IMR-90 (cell line): ENCODE data around the gene DICER1.

ENCODE experiments used
- BHLHE40 ChIP-seq: fragments of 150-350 bp; IDR thresholded peaks from 2 replicates; pipeline ENCODE4 v1.6.1; 2016; ENCODE audit warnings: mild to moderate bottlenecking, low read depth, low read length
- POLR2A ChIP-seq: IDR thresholded peaks from 2 replicates; pipeline ENCODE4 v1.6.1; 2012; ENCODE audit warnings: mild to moderate bottlenecking, low read depth, low read length
- RAD21 ChIP-seq: IDR thresholded peaks from 2 replicates; pipeline ENCODE4 v1.6.1; 2012; ENCODE audit warnings: low read length, improper control_type of control experiment
- RCOR1 ChIP-seq: IDR thresholded peaks from 2 replicates; pipeline ENCODE4 v1.6.1; 2012; ENCODE audit warnings: mild to moderate bottlenecking, low read length, improper control_type of control experiment; ENCODE audit not compliant: insufficient replicate concordance
- TF ChIP-seq, protein P1 (sequence below): conservative IDR thresholded peaks from 2 replicates; pipeline ENCODE4 v1.5.1; 2012; ENCODE audit warnings: mild to moderate bottlenecking, low read depth, low read length, improper control_type of control experiment

DNA sequence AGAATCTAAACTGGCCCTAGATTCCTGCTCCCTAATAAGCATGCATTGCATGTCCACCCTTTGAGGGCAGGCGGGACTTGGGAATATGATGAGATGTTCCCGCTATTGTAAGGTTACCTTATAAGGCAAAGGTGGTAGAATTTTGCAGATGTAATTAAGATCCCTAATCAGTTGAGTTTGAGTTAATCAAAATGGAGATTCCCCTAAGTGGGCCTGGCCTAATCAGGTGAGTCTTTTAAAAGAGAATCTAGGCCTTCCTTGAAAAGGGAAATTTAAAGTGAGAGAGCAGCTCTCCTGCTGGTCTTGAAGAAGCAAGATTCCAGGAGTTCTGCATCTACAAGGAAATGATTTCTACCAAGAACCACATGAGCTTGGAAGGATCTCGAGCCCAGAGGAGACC is 83.4 kb downstream of the DICER1 start:
- TF ChIP-seq, protein P1, sequence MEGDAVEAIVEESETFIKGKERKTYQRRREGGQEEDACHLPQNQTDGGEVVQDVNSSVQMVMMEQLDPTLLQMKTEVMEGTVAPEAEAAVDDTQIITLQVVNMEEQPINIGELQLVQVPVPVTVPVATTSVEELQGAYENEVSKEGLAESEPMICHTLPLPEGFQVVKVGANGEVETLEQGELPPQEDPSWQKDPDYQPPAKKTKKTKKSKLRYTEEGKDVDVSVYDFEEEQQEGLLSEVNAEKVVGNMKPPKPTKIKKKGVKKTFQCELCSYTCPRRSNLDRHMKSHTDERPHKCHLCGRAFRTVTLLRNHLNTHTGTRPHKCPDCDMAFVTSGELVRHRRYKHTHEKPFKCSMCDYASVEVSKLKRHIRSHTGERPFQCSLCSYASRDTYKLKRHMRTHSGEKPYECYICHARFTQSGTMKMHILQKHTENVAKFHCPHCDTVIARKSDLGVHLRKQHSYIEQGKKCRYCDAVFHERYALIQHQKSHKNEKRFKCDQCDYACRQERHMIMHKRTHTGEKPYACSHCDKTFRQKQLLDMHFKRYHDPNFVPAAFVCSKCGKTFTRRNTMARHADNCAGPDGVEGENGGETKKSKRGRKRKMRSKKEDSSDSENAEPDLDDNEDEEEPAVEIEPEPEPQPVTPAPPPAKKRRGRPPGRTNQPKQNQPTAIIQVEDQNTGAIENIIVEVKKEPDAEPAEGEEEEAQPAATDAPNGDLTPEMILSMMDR, result no peak
- TF ChIP-seq POLR2A, result no peak
- no peak for TF ChIP-seq BHLHE40
- no peak for TF ChIP-seq RCOR1
- TF ChIP-seq RAD21, result no peak
